A549 treated with AZD9567 at 1 μM for 4 hours (cell line): ENCODE measurements around the gene KLK11. TPM values are rescaled to one million over a fixed set of nuclear protein-coding genes. Genes with fewer than 3 reads are reported as not detected.

ENCODE experiments used
- total RNA-seq: library from RNA; stranded (reverse); fragments of 200-300 nt; extraction: Qiagen RNA extraction; gene quantifications from 5 replicates; pipeline ENCODE4 v1.2.3, GENCODE V29; 2022; ENCODE audit not compliant: insufficient read depth

Gene KLK11, protein sequence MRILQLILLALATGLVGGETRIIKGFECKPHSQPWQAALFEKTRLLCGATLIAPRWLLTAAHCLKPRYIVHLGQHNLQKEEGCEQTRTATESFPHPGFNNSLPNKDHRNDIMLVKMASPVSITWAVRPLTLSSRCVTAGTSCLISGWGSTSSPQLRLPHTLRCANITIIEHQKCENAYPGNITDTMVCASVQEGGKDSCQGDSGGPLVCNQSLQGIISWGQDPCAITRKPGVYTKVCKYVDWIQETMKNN
- not detected in 5 replicates for total RNA-seq

DNA sequence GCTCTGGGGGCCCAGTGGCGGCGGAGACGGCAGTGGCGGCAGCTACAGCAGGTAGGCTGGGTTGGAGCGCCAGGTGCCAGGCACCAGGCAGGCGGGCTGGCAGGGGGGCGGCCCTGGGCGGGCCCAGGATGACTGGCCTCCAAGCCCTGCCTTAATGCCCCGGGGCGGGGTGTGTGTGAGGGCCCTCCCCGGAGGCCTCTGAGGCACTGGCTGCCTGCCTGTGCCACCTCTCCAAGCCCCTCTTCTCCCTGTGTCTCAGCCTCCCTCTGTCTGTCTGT is at the start of gene KLK11:
Gene KLK11, minus strand, starts transcription at position 63 of the 278 bp plus-strand sequence. CDS start 985 bp downstream, outside the sequence.

DNA sequence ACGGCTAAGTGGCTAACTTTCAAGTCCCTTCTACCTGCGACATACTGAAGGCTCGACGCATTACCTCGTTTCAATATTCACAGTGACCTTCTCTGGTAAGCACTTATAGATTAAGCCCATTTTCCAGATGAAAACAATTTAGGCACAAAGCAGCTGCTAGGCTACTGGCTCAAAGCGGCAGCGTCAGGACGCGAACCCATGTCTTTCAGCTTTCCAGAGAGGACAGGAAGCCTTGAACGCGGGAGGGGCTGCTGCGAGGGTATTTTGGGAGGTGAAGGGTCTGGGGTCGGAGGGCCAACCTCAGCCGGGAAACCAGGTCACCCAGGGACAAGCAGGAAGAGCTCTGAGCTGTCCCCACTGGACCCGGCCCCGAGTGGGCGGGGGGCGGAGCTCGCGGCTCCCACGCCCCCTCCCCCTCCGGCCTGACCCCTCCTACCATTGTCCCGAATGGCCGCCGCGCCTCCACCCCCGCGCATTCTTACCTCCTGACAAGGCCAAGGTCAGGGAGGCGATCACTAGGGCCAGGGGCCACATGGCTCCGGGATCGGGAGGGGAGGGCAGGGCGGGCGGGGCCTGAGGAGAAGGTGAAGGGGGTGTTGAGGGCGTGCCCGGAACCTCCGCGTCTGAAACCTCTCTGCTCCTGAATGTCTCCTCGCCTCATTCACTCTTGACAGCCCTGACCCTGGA is 38.3 kb upstream of the KLK11 start, which contains the start of gene KLK13:
Gene KLK13, minus strand, starts transcription at position 559 of the 687 bp plus-strand sequence. Its CDS starts 25 bp downstream, at position 534.

DNA sequence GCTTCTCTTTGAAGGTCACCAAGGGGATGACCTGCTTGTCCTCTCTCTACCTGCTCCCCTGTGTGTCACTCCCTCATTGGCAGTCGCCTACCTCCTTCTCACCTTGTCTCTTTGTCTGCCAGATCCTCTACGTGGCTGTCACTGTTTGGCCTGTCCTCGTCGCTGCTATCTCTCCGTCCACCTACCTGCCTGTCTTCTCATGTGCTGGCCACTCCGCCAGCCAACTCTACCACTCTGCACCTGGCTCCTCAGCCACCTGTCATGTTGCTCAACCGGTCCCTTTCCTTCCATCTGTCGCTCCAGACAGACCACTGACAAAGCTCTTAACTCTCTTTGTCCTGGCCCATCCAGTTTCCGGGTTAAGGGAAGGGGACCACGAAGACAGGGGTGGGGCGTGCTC is 8.3 kb upstream of the KLK11 start, which contains the start of gene KLK12:
Gene KLK12, minus strand, starts transcription at position 299 of the 400 bp plus-strand sequence. CDS start 381 bp downstream, outside the sequence.

DNA sequence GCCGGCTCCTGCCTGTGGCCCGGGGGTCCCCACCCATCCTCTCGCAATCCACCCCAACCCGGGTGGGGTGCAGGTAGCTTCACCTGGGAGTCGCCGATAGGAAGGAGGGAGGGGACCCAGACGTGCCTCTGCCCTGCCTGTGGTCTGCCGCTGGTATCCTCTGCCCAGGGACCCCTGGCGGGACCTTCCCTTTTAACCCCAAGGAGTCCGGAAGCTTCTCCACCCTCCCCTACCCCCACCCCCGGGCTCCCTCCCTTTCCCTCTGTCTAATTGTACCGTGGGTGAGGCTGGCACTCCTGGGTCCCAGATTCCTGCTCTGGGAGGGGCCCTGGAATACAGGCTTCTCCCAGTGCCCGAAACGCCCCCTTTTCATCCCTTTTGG is 6.9 kb downstream of the KLK11 start, which contains the start of gene KLK10:
Gene KLK10, minus strand, starts transcription at position 166 of the 382 bp plus-strand sequence. CDS start 579 bp downstream, outside the sequence.

DNA sequence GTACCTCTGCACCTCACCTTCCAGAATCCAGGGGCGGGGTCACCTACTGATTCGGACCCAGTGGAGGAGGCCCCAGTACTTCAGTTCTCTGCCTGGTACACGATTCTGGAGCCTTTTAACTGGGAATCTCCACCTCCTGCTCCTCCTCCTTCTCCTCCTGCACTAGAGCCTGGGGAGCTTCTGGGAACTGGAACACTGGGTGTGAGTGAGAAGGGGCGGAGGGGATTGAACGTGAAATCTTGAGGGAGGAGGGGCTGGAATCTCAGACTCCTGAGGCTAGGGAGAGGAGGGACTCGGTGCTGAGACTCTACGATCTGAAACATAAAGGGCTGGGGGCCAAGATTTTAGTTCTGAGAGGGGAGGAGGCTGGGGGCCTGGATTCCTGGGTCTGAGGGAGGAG is 24.9 kb downstream of the KLK11 start, which contains the start of gene KLK8:
Gene KLK8, minus strand, starts transcription at position 90 of the 400 bp plus-strand sequence. CDS start 437 bp downstream, outside the sequence.

DNA sequence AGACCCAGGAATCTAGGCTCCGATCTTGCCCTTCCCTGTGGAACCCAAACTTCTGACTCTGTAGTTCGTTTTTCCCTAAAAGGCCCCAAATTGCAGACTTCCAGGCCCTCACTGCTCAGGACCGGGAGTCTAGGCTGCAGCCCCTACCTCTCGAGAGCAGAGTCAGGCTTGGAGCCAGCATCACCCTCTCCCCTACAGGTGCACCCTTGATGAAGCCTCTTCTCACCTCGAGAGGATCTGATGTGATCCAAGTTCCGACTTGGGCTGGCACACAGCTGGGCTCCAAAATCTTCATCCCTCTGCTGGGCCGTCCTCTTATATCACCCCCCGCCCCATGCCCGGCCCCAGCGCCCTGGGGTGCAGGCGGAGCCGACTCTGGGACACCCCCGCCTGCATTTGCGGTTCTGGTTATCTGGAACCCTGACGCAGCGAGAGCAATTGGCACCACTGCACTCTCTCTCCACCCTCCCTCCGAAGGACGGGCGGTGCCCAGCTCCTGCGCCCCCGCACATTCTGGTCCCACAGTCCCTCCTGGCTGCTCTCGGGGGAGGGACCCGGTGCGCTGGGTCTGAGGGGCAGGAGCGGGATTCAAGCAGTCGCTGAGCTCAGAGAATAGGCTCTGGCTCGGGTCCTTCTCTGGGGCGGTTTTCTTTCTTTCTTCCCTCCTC is 42.7 kb downstream of the KLK11 start, which contains the start of gene KLK7:
Gene KLK7, minus strand, starts transcription at position 293 of the 668 bp plus-strand sequence. CDS start 1,518 bp downstream, outside the sequence.

Other genes with a start within 250 kb of the KLK11 start
- gene ACP4, start 236.2 kb downstream of the KLK11 start, total RNA-seq = not detected in 5 replicates
- gene KLK1, start 202.8 kb downstream of the KLK11 start, total RNA-seq = 0.09 to 0.15 TPM in 2 of 5 replicates, not detected in the others
- gene KLK15, start 193.0 kb downstream of the KLK11 start, total RNA-seq = not detected in 5 replicates
- not detected in 5 replicates for gene KLK3, start 171.7 kb downstream of the KLK11 start, total RNA-seq
- 0.16 to 0.24 TPM (median 0.21 TPM) in 4 of 5 replicates, not detected in the other for gene KLK2, start 153.2 kb downstream of the KLK11 start, total RNA-seq
- 0.11 to 0.15 TPM in 2 of 5 replicates, not detected in the others for gene KLK4, start 115.2 kb downstream of the KLK11 start, total RNA-seq
- not detected in 5 replicates for gene KLK5, start 73.6 kb downstream of the KLK11 start, total RNA-seq
- gene KLK6, start 57.0 kb downstream of the KLK11 start, total RNA-seq = 0.17 to 0.30 TPM (median 0.19 TPM) in 4 of 5 replicates, not detected in the other
- not detected in 5 replicates for gene KLK7, start 42.7 kb downstream of the KLK11 start, total RNA-seq
- gene KLK8, start 25.0 kb downstream of the KLK11 start, total RNA-seq = not detected in 5 replicates
- gene KLK10, start 6.9 kb downstream of the KLK11 start, total RNA-seq = 0.21 to 0.34 TPM (median 0.28 TPM) in 4 of 5 replicates, not detected in the other
- not detected in 5 replicates for gene KLK12, start 8.4 kb upstream of the KLK11 start, total RNA-seq
- gene KLK13, start 38.5 kb upstream of the KLK11 start, total RNA-seq = 0.10 to 0.22 TPM in 2 of 5 replicates, not detected in the others
- gene KLK14, start 56.3 kb upstream of the KLK11 start, total RNA-seq = 0.17 to 0.57 TPM (median 0.33 TPM) in 4 of 5 replicates, not detected in the other
- gene CTU1, start 81.8 kb upstream of the KLK11 start, total RNA-seq = 4.8 to 15.0 TPM (median 12.6 TPM) in 5 replicates
- gene SIGLEC9, start 98.3 kb upstream of the KLK11 start, total RNA-seq = 0.05 TPM in 1 of 5 replicates, not detected in the others
- not detected in 5 replicates for gene SIGLEC7, start 115.7 kb upstream of the KLK11 start, total RNA-seq
- gene CD33, start 198.5 kb upstream of the KLK11 start, total RNA-seq = 0.10 to 0.16 TPM in 2 of 5 replicates, not detected in the others
- not detected in 5 replicates for gene SIGLECL1, start 224.5 kb upstream of the KLK11 start, total RNA-seq